B cell (primary cell): ENCODE results near the gene PDE11A. TPM values are rescaled to one million over a fixed set of nuclear protein-coding genes. Genes with fewer than 3 reads are reported as not detected.

ENCODE experiments used
- ATAC-seq: fragments of 200-7000 bp; cut with Tn5 transposase; one replicate; pipeline ENCODE4 v1.10.0; 2021; ENCODE audit warnings: low read depth, mild to moderate bottlenecking, moderate number of reproducible peaks, moderate library complexity
- CTCF ChIA-PET: fragments of 350-600 bp; sonication (Branson Sonifier 250); formaldehyde crosslinking; loops from one replicate; lab custom pipeline; 2021; ENCODE audit warnings: antibody characterized with exemption, inconsistent platforms; lab: Charles Lee
- POLR2A ChIA-PET: fragments of 350-600 bp; sonication (Branson Sonifier 250); formaldehyde crosslinking; loops from one replicate; lab custom pipeline; 2021; ENCODE audit warnings: antibody characterized with exemption; lab: Charles Lee
- DNase-seq: peaks from one replicate; pipeline ENCODE4 v3.0.0; 2013
- H2AFZ ChIP-seq: 2 replicates; pipeline ENCODE4 v1.6.1; 2012; ENCODE audit warnings: mild to moderate bottlenecking, low read depth, low read length; ENCODE audit not compliant: insufficient read depth, poor library complexity, severe bottlenecking
- H3K27ac ChIP-seq, 2 donors: 1 replicate in 1 of 2; 2 replicates in 1 of 2; pipeline ENCODE4 v1.5.1; 2012 to 2013; ENCODE audit warnings: low read length in 2 of 2, mild to moderate bottlenecking in 2 of 2, moderate library complexity in 1 of 2
- H3K27me3 ChIP-seq, 4 experiments: fragments of 200-600 bp in 1 of 4; sonication (generic) in 1 of 4; replicated peaks in 1 of 4; 1 replicate in 2 of 4; 2 replicates in 2 of 4; pipeline versions ENCODE4 v1.6.1 to v1.7.0; 2013 to 2016; ENCODE audit warnings: low read length in 3 of 4, mild to moderate bottlenecking in 2 of 4, mixed read lengths in 1 of 4, moderate library complexity in 1 of 4; ENCODE audit not compliant: insufficient read depth in 4 of 4, control insufficient read depth in 3 of 4; ENCODE audit errors: control extremely low read depth in 1 of 4
- H3K36me3 ChIP-seq, 2 experiments: replicated peaks in 1 of 2; 1 replicate in 1 of 2; 2 replicates in 1 of 2; pipeline versions ENCODE4 v1.6.1 to v1.7.1; 2013; ENCODE audit warnings: low read length in 1 of 2; ENCODE audit not compliant: insufficient read depth in 2 of 2, control insufficient read depth in 1 of 2; ENCODE audit errors: control extremely low read depth in 1 of 2, extremely low read depth in 1 of 2
- H3K4me1 ChIP-seq, 2 donors: fragments of 200-600 bp in 1 of 2; sonication (generic) in 1 of 2; 1 replicate in 1 of 2; 2 replicates in 1 of 2; pipeline versions ENCODE4 v1.5.1 to v1.6.1; 2013 to 2017; ENCODE audit warnings: low read length in 2 of 2; ENCODE audit not compliant: control insufficient read depth in 2 of 2, insufficient read depth in 2 of 2
- H3K4me2 ChIP-seq: replicated peaks from 2 replicates; pipeline ENCODE3; 2012; ENCODE audit warnings: mild to moderate bottlenecking, low read depth, low read length; ENCODE audit not compliant: poor library complexity, severe bottlenecking
- H3K4me3 ChIP-seq, 5 experiments: fragments of 200-600 bp in 1 of 5; sonication (generic) in 1 of 5; 1 replicate in 3 of 5; 2 replicates in 2 of 5; pipeline versions ENCODE4 v1.5.1 to v1.7.0; 2011 to 2016; ENCODE audit warnings: low read length in 4 of 5, mild to moderate bottlenecking in 4 of 5, low read depth in 2 of 5, control low read depth in 1 of 5, moderate library complexity in 1 of 5; ENCODE audit not compliant: insufficient read depth in 1 of 5; ENCODE audit errors: control extremely low read depth in 1 of 5, extremely low read depth in 1 of 5
- H3K79me2 ChIP-seq: fragments of 200-600 bp; sonication (generic); one replicate; pipeline ENCODE4 v1.6.0; 2016; ENCODE audit warnings: low read length; ENCODE audit not compliant: control insufficient read depth, insufficient read depth
- H3K9ac ChIP-seq: fragments of 200-600 bp; sonication (generic); 2 replicates; pipeline ENCODE4 v1.6.1; 2017; ENCODE audit warnings: mild to moderate bottlenecking, low read length, moderate library complexity
- H3K9me3 ChIP-seq, 3 donors: one replicate each; pipeline versions ENCODE4 v1.6.1 to v1.7.1; 2013; ENCODE audit warnings: low read length in 2 of 3; ENCODE audit not compliant: control insufficient read depth in 2 of 3, insufficient read depth in 1 of 3; ENCODE audit errors: control extremely low read depth in 1 of 3
- H4K20me1 ChIP-seq: 2 replicates; pipeline ENCODE4 v1.6.0; 2012; ENCODE audit warnings: mild to moderate bottlenecking, low read length; ENCODE audit not compliant: insufficient read depth, control insufficient read depth, poor library complexity, severe bottlenecking
- H3K27ac Mint-ChIP-seq: one replicate; pipeline ENCODE4 v1.8.0; 2021; ENCODE audit warnings: mixed read lengths
- H3K27me3 Mint-ChIP-seq: one replicate; pipeline ENCODE4 v1.8.0; 2021; ENCODE audit warnings: mixed read lengths
- H3K4me1 Mint-ChIP-seq: one replicate; pipeline ENCODE4 v1.8.0; 2021; ENCODE audit warnings: mixed read lengths
- H3K4me3 Mint-ChIP-seq: one replicate; pipeline ENCODE4 v1.8.0; 2021; ENCODE audit warnings: mixed read lengths
- H3K9me3 Mint-ChIP-seq: one replicate; pipeline ENCODE4 v1.8.0; 2022; ENCODE audit warnings: mixed read lengths; ENCODE audit not compliant: insufficient read depth
- CTCF ChIP-seq: fragments of 200-600 bp; IDR thresholded peaks from one replicate; pipeline ENCODE4 v1.8.0; 2022; ENCODE audit warnings: antibody characterized with exemption, mild to moderate bottlenecking
- EZH2 ChIP-seq: IDR thresholded peaks from 2 replicates; pipeline ENCODE4 v1.6.1; 2012; ENCODE audit warnings: borderline replicate concordance, low read depth, mild to moderate bottlenecking, moderate library complexity, low read length; ENCODE audit not compliant: insufficient read depth, poor library complexity, severe bottlenecking
- WGBS: methylation state at CpG from one replicate; pipeline ENCODE4 v1.1.5; 2013; ENCODE audit warnings: missing lambda C conversion rate; ENCODE audit not compliant: insufficient coverage; 5-methylcytosine and 5-hydroxymethylcytosine counted together
- intact Hi-C: fragments of 100-400 bp; cut with micrococcal nuclease; formaldehyde crosslinking; loops from one replicate; pipeline ENCODE4 v1.10.0; 2022
- polyA plus RNA-seq: library from polyadenylated mRNA; depleted of rRNA; stranded (reverse); fragments of >200 nt; gene quantifications from 2 replicates; pipeline ENCODE4 v1.2.3, GENCODE V29; 2012
- total RNA-seq, 2 donors: library from RNA; stranded (reverse); fragments of 120-200 nt in 1 of 2; gene quantifications; 1 replicate in 1 of 2; 2 replicates in 1 of 2; pipeline versions ENCODE4 v1.2.3 to v1.2.4, GENCODE V29; 2013 to 2022

The PDE11A gene
- total and polyA plus RNA-seq, 2 donors (not counting 1 experiment from before 2014, with no cell fraction given) = 0.25 TPM; not detected in 1

- no peak overlapping the region for H3K27ac Mint-ChIP-seq
- ChIA-PET CTCF (no interaction called here), POLR2A (no interaction called here)
- H3K36me3 ChIP-seq = no peaks in the 10 kb centered on the region
- intact Hi-C loops = no loop called here
- no peaks in the 10 kb centered on the region for H3K79me2 ChIP-seq
- no peaks in the 10 kb centered on the region for H4K20me1 ChIP-seq
- H3K9me3 Mint-ChIP-seq = no peaks in the 10 kb centered on the region
- DNase-seq = no peak
- no peak overlapping the region for H3K4me3 ChIP-seq
- peaks cover 56% of the 10 kb centered on the region for H3K27me3 Mint-ChIP-seq
- peaks cover 0 to 23% (median 15%) of the 10 kb centered on the region in 4 experiments for H3K27me3 ChIP-seq
- no peak overlapping the region for H2AFZ ChIP-seq
- H3K4me2 ChIP-seq = no peak overlapping the region
- peaks cover 0 to 7% (median 0%) of the 10 kb centered on the region in 3 donors for H3K9me3 ChIP-seq
- ATAC-seq = no peak
- TF ChIP-seq EZH2 (no peak), CTCF (no peak)
- no peak overlapping the region for H3K9ac ChIP-seq
- WGBS = no CpG with 5 or more reads among the region's 1 CpG
- H3K4me1 Mint-ChIP-seq = peaks cover 5% of the 10 kb centered on the region
- H3K27ac ChIP-seq = no peak overlapping the region
- H3K4me3 Mint-ChIP-seq = no peak overlapping the region
- peaks cover 4 to 6% of the 10 kb centered on the region in 2 donors for H3K4me1 ChIP-seq
Measured at GRCh38 chr2:178068823-178069454, 3.6 kb downstream of the PDE11A start.

- ChIA-PET CTCF (no interaction called here), POLR2A (no interaction called here)
- peaks cover 45% of the 10 kb centered on the region for H3K27me3 Mint-ChIP-seq
- Histone ChIP-seq H3K4me1 (no peaks in the 10 kb centered on the region), H3K36me3 (no peaks in the 10 kb centered on the region), H3K4me2 (no peak overlapping the region), H3K27ac (no peak overlapping the region), H3K4me3 (no peak overlapping the region), H4K20me1 (no peaks in the 10 kb centered on the region), H3K9ac (no peak overlapping the region), H3K79me2 (no peaks in the 10 kb centered on the region), H3K9me3 (peaks cover 0 to 6% (median 0%) of the 10 kb centered on the region in 3 donors), H3K27me3 (peaks cover 0 to 15% (median 7%) of the 10 kb centered on the region in 4 experiments), H2AFZ (no peak overlapping the region)
- no peak for TF ChIP-seq EZH2
- TF ChIP-seq CTCF = no peak
- no peak overlapping the region for H3K4me3 Mint-ChIP-seq
- intact Hi-C loops = no loop called here
- DNase-seq (no peak), ATAC-seq (no peak)
- H3K9me3 Mint-ChIP-seq = no peaks in the 10 kb centered on the region
- WGBS = 100% methylated on average over 1 of the region's 1 CpG
- H3K4me1 Mint-ChIP-seq = no peaks in the 10 kb centered on the region
- no peak overlapping the region for H3K27ac Mint-ChIP-seq
Measured at GRCh38 chr2:178066890-178067669, 5.5 kb downstream of the PDE11A start.
